ENCODE measurements around the gene B4GALT5.

B4GALT5 gene

GRCh38 chr20:49704932-49705336, 8.7 kb downstream of the B4GALT5 start:
- no peak for DNase-seq
- Histone ChIP-seq H3K27me3 (no peaks in the 10 kb centered on the region), H3K36me3 (peaks cover 3% of the 10 kb centered on the region), H3K4me1 (peaks cover 25% of the 10 kb centered on the region), H3K4me3 (ENCODE audit: low read depth, low read length) (no peak overlapping the region), H3K9me3 (no peaks in the 10 kb centered on the region)
- TF ChIP-seq, protein P1, sequence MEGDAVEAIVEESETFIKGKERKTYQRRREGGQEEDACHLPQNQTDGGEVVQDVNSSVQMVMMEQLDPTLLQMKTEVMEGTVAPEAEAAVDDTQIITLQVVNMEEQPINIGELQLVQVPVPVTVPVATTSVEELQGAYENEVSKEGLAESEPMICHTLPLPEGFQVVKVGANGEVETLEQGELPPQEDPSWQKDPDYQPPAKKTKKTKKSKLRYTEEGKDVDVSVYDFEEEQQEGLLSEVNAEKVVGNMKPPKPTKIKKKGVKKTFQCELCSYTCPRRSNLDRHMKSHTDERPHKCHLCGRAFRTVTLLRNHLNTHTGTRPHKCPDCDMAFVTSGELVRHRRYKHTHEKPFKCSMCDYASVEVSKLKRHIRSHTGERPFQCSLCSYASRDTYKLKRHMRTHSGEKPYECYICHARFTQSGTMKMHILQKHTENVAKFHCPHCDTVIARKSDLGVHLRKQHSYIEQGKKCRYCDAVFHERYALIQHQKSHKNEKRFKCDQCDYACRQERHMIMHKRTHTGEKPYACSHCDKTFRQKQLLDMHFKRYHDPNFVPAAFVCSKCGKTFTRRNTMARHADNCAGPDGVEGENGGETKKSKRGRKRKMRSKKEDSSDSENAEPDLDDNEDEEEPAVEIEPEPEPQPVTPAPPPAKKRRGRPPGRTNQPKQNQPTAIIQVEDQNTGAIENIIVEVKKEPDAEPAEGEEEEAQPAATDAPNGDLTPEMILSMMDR (IDR thresholded peaks at IDR 0.05; ENCODE audit: low read depth, low read length) = no peak

GRCh38 chr20:49701916-49702315, 11.8 kb downstream of the B4GALT5 start:
- no peak for DNase-seq
- Histone ChIP-seq H3K4me1 (peaks cover 45% of the 10 kb centered on the region), H3K9me3 (no peaks in the 10 kb centered on the region), H3K36me3 (peaks cover 3% of the 10 kb centered on the region), H3K27me3 (no peaks in the 10 kb centered on the region), H3K4me3 (ENCODE audit: low read depth, low read length) (no peak overlapping the region)
- TF ChIP-seq, protein P1 (IDR thresholded peaks at IDR 0.05; ENCODE audit: low read depth, low read length) = no peak

GRCh38 chr20:49701241-49701790, 12.4 kb downstream of the B4GALT5 start:
- no peaks in the 10 kb centered on the region for H3K27me3 ChIP-seq
- H3K4me3 ChIP-seq (ENCODE audit: low read depth, low read length) = 0 out of 2 replicates have a peak overlapping the region, but pooled peaks have one; percentile 3
- TF ChIP-seq, protein P1 (IDR thresholded peaks at IDR 0.05; ENCODE audit: low read depth, low read length) = no peak
- peaks cover 49% of the 10 kb centered on the region for H3K4me1 ChIP-seq
- peaks cover 3% of the 10 kb centered on the region for H3K36me3 ChIP-seq
- H3K9me3 ChIP-seq = no peaks in the 10 kb centered on the region
- peak; percentile 68 for DNase-seq

DNA sequence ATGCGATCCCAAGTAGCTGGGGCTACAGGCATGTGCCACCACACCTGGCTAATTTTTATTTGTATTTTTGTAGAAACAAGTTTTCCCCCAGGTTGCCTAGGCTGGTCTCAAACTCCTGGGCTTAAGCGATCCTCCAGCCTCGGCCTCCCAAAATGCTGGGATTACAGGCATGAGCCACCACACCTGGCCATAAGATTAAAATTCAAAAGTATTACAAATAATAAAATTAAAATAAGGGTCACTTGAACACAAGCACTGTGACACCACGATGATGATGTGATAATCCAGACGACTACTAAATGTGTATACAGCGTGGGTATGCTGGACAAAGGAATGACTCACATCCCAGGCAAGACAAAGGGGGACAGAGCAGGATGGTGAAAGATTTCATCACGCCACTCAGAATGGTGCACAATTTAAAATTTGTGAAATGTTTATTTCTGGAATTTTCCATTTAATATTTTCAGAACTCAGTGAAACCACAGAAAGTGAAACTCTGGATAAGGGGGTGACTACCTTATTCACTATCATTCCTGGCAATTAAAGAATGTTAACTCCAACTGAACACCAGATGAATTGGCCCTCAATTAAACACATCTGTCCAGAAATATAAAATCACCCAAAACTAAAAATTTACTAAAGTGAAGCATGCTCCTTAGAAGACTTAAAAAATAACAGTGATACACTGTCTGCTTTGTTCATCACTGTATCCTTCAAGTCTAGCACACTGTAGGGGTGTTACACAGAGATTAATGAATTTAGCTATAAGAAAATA, 13.1 kb downstream of the B4GALT5 start:
- peaks cover 51% of the 10 kb centered on the region for H3K4me1 ChIP-seq

GRCh38 chr20:49699200-49699992, 14.3 kb downstream of the B4GALT5 start:
- H3K36me3 ChIP-seq = no peaks in the 10 kb centered on the region; the same call in 1 of the 2 replicates
- peak overlapping the region; percentile 21; the same call in 1 of the 2 replicates for H3K4me3 ChIP-seq (ENCODE audit: low read depth, low read length)
- DNase-seq = peak; percentile 61
- no peaks in the 10 kb centered on the region for H3K27me3 ChIP-seq
- H3K9me3 ChIP-seq = no peaks in the 10 kb centered on the region
- TF ChIP-seq, protein P1 (IDR thresholded peaks at IDR 0.05; ENCODE audit: low read depth, low read length) = no peak
- H3K4me1 ChIP-seq = peaks cover 46% of the 10 kb centered on the region

More for the DNA sequence above, 13.1 kb downstream of the B4GALT5 start:
- H3K27me3 ChIP-seq = no peaks in the 10 kb centered on the region
- H3K36me3 ChIP-seq = peaks cover 2% of the 10 kb centered on the region
- 0 out of 2 replicates have a peak overlapping the region, but pooled peaks have one; percentile 3 for H3K4me3 ChIP-seq (ENCODE audit: low read depth, low read length)
- no peaks in the 10 kb centered on the region for H3K9me3 ChIP-seq
- TF ChIP-seq, protein P1 (IDR thresholded peaks at IDR 0.05; ENCODE audit: low read depth, low read length) = no peak
- peak; percentile 43 for DNase-seq

Data from BE2C (cell line).